ENCODE results near the gene CIRBP.
A peak's percentile ranks its signal among the peaks of the same experiment; 100 is the strongest.

Gene CIRBP

GRCh38 chr19:1257475-1258162 lies 11.5 kb upstream of the CIRBP start:
- in situ Hi-C loops (cut with HindIII; ENCODE audit: low pct_unique_long_range_greater_than_20kb, low sequenced_read_pairs), result no loop called here
- DNase-seq (ENCODE audit: low read depth in 1 of 2, low spot score in 1 of 2), result no peak

GRCh38 chr19:1258163-1258492 lies 11.0 kb upstream of the CIRBP start:
- in situ Hi-C loops (cut with HindIII; ENCODE audit: low pct_unique_long_range_greater_than_20kb, low sequenced_read_pairs), result no loop called here

More at GRCh38 chr19:1257475-1258162, 11.5 kb upstream of the CIRBP start:
- TF ChIP-seq JUND (IDR thresholded peaks at IDR 0.05; ENCODE audit: low read depth), result no peak

GRCh38 chr19:1258707-1259205 lies 10.4 kb upstream of the CIRBP start:
- TF ChIP-seq JUND (IDR thresholded peaks at IDR 0.05; ENCODE audit: low read depth), result no peak
- DNase-seq (ENCODE audit: low read depth in 1 of 2, low spot score in 1 of 2), result no peak
- in situ Hi-C loops (cut with HindIII; ENCODE audit: low pct_unique_long_range_greater_than_20kb, low sequenced_read_pairs), result no loop called here

More at GRCh38 chr19:1258163-1258492, 11.0 kb upstream of the CIRBP start:
- no peak for TF ChIP-seq JUND (IDR thresholded peaks at IDR 0.05; ENCODE audit: low read depth)
- DNase-seq (ENCODE audit: low read depth in 1 of 2, low spot score in 1 of 2), result no peak

GRCh38 chr19:1259206-1259875 lies 9.8 kb upstream of the CIRBP start:
- DNase-seq (ENCODE audit: low read depth in 1 of 2, low spot score in 1 of 2), result peak in 1 of 2 experiments; percentile 67
- in situ Hi-C loops (cut with HindIII; ENCODE audit: low pct_unique_long_range_greater_than_20kb, low sequenced_read_pairs), result no loop called here
- no peak for TF ChIP-seq JUND (IDR thresholded peaks at IDR 0.05; ENCODE audit: low read depth)

- TF ChIP-seq JUND (IDR thresholded peaks at IDR 0.05; ENCODE audit: low read depth), result no peak
- DNase-seq (ENCODE audit: low read depth in 1 of 2, low spot score in 1 of 2), result no peak
- in situ Hi-C loops (cut with HindIII; ENCODE audit: low pct_unique_long_range_greater_than_20kb, low sequenced_read_pairs), result no loop called here
Measured at GRCh38 chr19:1259876-1260748, 9.0 kb upstream of the CIRBP start.

GRCh38 chr19:1260749-1261537 lies 8.2 kb upstream of the CIRBP start:
- no peak for TF ChIP-seq JUND (IDR thresholded peaks at IDR 0.05; ENCODE audit: low read depth)
- peak; percentile 88 to 95 for DNase-seq (ENCODE audit: low read depth in 1 of 2, low spot score in 1 of 2)

GRCh38 chr19:1261538-1261797 lies 7.7 kb upstream of the CIRBP start:
- no peak for TF ChIP-seq JUND (IDR thresholded peaks at IDR 0.05; ENCODE audit: low read depth)
- in situ Hi-C loops (cut with HindIII; ENCODE audit: low pct_unique_long_range_greater_than_20kb, low sequenced_read_pairs), result no loop called here
- DNase-seq (ENCODE audit: low read depth in 1 of 2, low spot score in 1 of 2), result no peak

More at GRCh38 chr19:1260749-1261537, 8.2 kb upstream of the CIRBP start:
- in situ Hi-C loops (cut with HindIII; ENCODE audit: low pct_unique_long_range_greater_than_20kb, low sequenced_read_pairs), result no loop called here

- TF ChIP-seq JUND (IDR thresholded peaks at IDR 0.05; ENCODE audit: low read depth), result no peak
- in situ Hi-C loops (cut with HindIII; ENCODE audit: low pct_unique_long_range_greater_than_20kb, low sequenced_read_pairs), result no loop called here
- DNase-seq (ENCODE audit: low read depth in 1 of 2, low spot score in 1 of 2), result peak; percentile 59 to 93
Measured at GRCh38 chr19:1261798-1262622, 7.1 kb upstream of the CIRBP start.

GRCh38 chr19:1262623-1263123 lies 6.5 kb upstream of the CIRBP start:
- TF ChIP-seq JUND (IDR thresholded peaks at IDR 0.05; ENCODE audit: low read depth), result no peak
- in situ Hi-C loops (cut with HindIII; ENCODE audit: low pct_unique_long_range_greater_than_20kb, low sequenced_read_pairs), result no loop called here
- no peak for DNase-seq (ENCODE audit: low read depth in 1 of 2, low spot score in 1 of 2)

GRCh38 chr19:1263188-1263587 lies 5.9 kb upstream of the CIRBP start:
- no peak for TF ChIP-seq JUND (IDR thresholded peaks at IDR 0.05; ENCODE audit: low read depth)
- no peak for DNase-seq (ENCODE audit: low read depth in 1 of 2, low spot score in 1 of 2)
- in situ Hi-C loops (cut with HindIII; ENCODE audit: low pct_unique_long_range_greater_than_20kb, low sequenced_read_pairs), result no loop called here
